Measurements from ENCODE around the gene VWA8.
"Not testable (repeated sequence)": the region's sequence is repeated elsewhere in the genome, so short reads cannot be mapped to it uniquely, and the experiment has no call there.

VWA8 gene

GRCh38 chr13:41919741-41920487 lies 41.0 kb downstream of the VWA8 start:
- DNase-seq = no peak

- DNase-seq = no peak
Measured at GRCh38 chr13:41919031-41919740, 41.7 kb downstream of the VWA8 start.

- DNase-seq = no peak
Measured at GRCh38 chr13:41917641-41918040, 43.3 kb downstream of the VWA8 start.

DNA sequence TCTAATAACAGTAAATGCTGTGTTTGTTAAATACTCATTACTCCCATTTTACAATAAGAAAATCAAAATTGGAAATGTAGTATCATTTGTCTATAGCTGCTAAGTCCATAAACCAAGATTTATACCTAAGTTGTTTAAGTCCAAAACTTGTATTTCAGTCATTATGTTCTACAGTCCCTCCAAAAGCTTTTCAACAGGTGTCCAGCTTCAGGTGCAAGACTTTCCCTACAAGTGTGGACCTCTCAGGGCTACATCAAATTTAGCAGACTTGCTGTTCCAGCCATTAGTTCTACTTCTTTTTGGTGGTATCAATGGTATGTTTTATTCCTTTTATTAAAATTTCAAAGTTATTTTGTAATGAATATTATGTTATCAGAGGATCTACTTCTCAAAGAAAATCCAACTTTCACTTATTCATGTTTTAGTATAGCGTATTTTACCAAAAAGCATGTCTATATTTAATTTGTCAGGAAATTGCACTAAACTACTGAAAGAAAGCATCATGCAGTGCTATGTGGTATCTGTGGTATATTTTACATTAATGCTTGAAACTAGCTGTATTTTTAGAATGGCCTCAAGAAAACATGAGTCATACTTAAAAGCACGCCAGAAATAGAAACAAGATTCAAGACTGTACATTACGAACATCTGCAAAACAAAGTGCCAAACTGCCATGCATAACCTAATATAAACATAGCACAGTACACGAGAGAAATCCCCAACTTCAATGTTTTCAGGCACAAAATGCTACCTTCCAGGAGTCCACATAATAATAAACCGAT lies 44.5 kb downstream of the VWA8 start:
- no peak for DNase-seq

DNA sequence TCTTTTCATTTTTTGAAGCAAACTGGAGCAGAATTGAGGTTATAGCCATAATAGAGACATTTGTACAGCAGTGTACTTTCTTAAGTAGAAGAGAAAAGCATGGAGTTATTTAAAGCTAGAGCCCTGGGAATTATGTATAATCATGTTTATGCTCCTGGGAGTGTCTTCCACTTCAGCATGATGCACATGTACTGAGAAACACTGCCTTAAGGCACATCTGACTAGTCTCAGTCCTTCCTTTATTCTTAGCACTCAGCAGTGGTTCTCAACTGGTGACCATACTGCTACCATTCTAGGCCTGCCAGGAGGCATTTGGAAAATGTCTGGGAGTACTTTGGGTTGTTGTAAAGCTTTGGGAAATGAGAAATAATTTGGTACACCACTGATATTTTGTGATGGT lies 45.8 kb downstream of the VWA8 start:
- no peak for DNase-seq

- DNase-seq = no peak
Measured at GRCh38 chr13:41914552-41914951, 46.4 kb downstream of the VWA8 start.

DNA sequence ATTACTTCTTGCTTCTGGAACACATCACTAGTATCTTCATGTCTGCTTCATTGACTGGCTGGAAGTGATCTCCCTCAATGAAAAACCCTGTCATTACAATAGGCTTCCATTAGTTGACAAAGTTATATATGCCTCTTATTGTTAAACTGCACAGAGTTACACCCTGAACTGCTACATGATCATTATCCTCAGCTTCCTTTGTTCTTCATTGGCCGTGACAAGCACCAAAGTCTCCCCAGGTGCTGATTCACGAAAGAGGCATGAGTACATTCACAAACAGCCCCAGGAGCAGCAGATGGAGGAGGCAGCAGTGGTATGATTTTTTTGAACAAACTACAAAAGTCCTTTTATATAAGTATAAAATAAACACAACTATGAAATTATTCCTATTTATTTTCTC lies 51.4 kb downstream of the VWA8 start:
- DNase-seq = no peak

DNA sequence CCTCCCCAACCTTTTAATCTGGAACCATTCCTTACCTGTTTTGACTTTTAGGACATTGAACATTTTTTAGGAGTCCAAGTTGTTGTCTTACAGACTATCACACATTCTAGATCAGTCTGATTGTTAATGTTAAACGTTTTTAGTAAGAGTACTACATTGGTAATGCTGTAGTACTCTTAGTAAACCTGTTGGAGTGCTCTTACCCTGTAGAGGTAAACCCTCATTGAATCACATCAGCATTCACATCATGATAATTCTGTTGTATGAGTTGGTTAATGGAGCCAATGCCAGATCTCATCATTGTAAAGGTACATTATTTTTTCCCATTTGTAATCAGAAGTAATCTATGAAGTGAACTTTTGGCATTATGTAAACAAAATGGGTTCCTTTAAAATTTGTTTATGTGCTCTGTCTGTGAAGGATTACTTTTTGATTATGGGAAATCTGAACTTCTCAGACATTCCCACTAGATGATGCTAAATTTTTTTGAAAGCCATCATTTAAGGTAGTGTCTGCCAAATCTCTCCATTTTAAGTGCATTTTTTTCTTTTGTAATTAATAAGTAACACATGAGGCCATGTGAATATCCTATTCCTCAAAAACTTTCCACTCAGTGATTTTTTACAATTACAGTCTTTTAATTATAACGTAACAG lies 55.2 kb downstream of the VWA8 start:
- peak; percentile 37 for DNase-seq

- no peak for DNase-seq
Measured at GRCh38 chr13:41900918-41901317, 60.0 kb downstream of the VWA8 start.

DNA sequence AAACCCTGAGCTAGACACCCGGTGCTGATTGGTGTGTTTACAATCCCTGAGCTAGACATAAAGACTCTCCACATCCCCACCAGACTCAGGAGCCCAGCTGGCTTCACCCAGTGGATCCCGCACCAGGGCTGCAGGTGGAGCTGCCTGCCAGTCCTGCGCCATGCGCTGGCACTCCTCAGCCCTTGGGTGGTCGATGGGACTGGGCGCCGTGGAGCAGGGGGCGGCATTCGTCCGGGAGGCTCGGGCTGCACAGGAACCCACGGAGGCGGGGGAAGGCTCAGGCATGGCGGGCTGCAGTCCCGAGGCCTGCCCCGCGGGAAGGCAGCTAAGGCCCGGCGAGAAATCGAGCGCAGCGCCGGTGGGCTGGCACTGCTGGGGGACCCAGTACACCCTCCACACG lies 62.5 kb downstream of the VWA8 start:
- not testable (repeated sequence) for DNase-seq

- no peak for DNase-seq
Measured at GRCh38 chr13:41897126-41897525, 63.8 kb downstream of the VWA8 start.

DNA sequence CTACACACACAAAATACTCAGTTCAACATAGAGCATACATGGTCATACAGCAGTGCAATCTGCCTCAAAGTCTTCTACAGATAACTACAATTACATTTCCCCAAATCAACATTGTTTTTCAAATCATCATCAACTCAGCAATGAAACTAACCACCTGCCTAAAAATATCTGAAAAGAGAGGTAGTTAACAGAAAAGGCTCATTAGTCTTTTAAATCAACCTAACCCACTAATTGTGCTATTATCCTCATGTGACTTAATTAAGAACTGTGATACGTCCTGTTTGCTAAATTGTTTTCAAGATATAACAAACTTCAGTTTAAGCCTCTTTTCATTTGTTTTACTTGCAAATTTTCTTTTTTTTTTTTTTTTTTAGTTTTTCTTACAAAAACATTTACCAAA lies 65.4 kb downstream of the VWA8 start:
- no peak for DNase-seq

GRCh38 chr13:41891119-41891518 lies 69.8 kb downstream of the VWA8 start:
- no peak for DNase-seq

DNA sequence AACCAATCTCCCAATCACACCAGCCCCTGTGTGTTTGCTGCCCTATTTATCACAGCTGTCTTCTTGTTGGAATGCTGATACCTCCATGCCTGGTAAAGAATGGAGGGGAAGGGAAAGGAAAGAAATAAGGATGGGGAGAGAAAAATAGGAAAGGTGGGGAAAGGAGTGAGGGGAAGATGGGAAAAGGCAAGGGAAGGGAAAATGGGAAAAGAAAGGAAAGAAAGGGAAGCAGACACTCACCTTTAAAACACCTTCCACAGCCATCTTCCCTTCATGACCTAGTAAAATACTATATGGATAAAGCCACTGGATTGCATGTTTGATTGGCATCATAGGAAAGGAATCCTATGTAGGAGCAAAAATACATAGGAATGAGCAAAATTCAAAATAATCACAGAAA lies 77.8 kb downstream of the VWA8 start:
- DNase-seq = no peak

DNA sequence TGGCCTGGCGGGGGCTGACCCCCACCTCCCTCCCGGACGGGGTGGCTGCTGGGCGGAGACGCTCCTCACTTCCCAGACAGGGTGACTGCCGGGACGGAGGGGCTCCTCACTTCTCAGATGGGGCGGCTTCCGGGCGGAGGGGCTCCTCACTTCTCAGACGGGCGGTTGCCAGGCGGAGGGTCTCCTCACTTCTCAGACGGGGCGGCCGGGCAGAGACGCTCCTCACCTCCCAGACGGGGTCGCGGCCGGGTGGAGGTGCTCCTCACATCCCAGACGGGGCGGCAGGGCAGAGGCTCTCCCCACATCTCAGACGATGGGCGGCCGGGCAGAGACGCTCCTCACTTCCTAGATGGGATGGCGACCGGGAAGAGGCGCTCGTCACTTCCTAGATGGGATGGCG lies 79.0 kb downstream of the VWA8 start:
- DNase-seq = not testable (repeated sequence)

DNA sequence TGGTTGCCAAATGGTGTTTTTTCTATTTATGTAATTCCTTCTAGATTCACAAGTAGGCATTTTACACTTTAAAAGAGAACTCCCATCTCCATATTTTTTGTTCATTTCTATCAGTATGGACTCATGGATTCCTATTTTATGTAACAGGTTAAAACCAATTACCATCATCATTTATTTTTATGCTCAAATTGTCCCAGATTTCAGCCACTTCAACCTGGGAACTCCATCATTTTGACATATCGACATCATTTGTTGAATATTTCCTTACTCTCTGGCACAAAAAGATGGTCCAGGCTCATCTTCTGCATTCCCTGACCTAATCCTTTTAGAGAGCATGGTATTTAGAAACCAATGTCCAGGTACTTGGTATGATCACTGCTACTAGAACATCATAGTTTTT lies 79.9 kb downstream of the VWA8 start:
- DNase-seq = no peak

GRCh38 chr13:41864658-41865057 lies 96.3 kb downstream of the VWA8 start:
- DNase-seq = no peak

DNA sequence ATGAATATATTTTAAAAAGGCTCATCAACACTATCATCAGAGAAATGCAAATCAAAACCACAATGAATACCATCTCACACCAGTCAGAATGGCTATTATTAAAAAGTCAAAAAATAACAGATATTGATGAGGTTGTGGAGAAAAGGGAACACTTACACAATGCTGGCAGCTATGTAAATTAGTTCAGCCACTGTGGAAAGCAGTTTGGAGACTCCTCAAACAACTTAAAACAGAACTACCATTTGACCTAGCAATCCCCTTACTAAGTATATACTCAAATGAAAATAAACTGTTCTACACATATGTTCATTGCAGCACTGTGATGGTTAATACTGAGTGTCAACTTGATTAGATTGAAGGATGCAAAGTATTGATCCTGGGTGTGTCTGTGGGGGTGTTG lies 98.2 kb downstream of the VWA8 start:
- DNase-seq = not testable (repeated sequence)

- DNase-seq = no peak
Measured at GRCh38 chr13:41859565-41859964, 101.3 kb downstream of the VWA8 start.

GRCh38 chr13:41858780-41859179 lies 102.1 kb downstream of the VWA8 start:
- no peak for DNase-seq

GRCh38 chr13:41854758-41855157 lies 106.2 kb downstream of the VWA8 start:
- DNase-seq = no peak

DNA sequence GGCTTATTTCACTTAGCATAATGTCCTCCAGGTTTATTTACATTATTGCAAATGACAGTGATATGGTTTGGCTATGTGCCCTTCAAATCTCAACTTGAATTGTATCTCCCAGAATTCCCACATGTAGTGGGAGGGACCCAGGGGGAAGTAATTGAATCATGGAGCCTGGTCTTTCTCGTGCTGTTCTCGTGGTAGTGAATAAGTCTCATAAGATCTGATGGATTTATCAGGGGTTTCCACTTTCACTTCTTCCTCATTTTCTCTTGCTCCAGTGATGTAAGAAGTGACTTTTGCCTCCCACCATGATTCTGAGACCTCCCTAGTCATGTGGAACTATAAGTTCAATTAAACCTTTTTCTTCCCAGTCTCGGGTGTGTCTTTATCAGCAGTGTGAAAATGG lies 109.6 kb downstream of the VWA8 start:
- no peak for DNase-seq

All from NCI-H1694 (cell line).